Progenitor cell of endocrine pancreas (in vitro differentiated cells): Measurements from ENCODE around the gene DAPL1. TPM values are rescaled to one million over a fixed set of nuclear protein-coding genes. Genes with fewer than 3 reads are reported as not detected.

Experiments
- DNase-seq: peaks from one replicate; pipeline ENCODE4 v3.0.0; 2021; ENCODE audit warnings: low spot score; ENCODE audit not compliant: unreplicated experiment
- H3K27ac Mint-ChIP-seq: 2 replicates; pipeline ENCODE4 v1.8.0; 2021; ENCODE audit warnings: mild to moderate bottlenecking, moderate library complexity, mixed read lengths
- H3K27me3 Mint-ChIP-seq: 2 replicates; pipeline ENCODE4 v1.8.0; 2021; ENCODE audit warnings: mixed read lengths
- H3K36me3 Mint-ChIP-seq: 2 replicates; pipeline ENCODE4 v1.8.0; 2022; ENCODE audit warnings: mixed read lengths; ENCODE audit not compliant: insufficient read depth
- H3K4me1 Mint-ChIP-seq: 2 replicates; pipeline ENCODE4 v1.8.0; 2021; ENCODE audit warnings: low read depth, mixed read lengths
- H3K4me3 Mint-ChIP-seq: 2 replicates; pipeline ENCODE4 v1.8.0; 2021; ENCODE audit warnings: low read depth, mild to moderate bottlenecking, moderate library complexity, mixed read lengths
- H3K9me3 Mint-ChIP-seq: 2 replicates; pipeline ENCODE4 v1.8.0; 2021; ENCODE audit warnings: low read depth, mixed read lengths
- total RNA-seq: library from RNA; stranded (reverse); gene quantifications from 2 replicates; pipeline ENCODE4 v1.2.1, GENCODE V29; 2021
- TF ChIP-seq, protein P1 (sequence below): fragments of 200-600 bp; sonication (generic); IDR thresholded peaks from one replicate; pipeline ENCODE4 v1.5.0; 2021; ENCODE audit warnings: antibody characterized with exemption, mild to moderate bottlenecking; ENCODE audit not compliant: unreplicated experiment

The DAPL1 gene
- total RNA-seq, 1 donor from 2014 or later, result not detected

GRCh38 chr2:158817588-158817987 lies 22.5 kb downstream of the DAPL1 start:
- TF ChIP-seq, protein P1, sequence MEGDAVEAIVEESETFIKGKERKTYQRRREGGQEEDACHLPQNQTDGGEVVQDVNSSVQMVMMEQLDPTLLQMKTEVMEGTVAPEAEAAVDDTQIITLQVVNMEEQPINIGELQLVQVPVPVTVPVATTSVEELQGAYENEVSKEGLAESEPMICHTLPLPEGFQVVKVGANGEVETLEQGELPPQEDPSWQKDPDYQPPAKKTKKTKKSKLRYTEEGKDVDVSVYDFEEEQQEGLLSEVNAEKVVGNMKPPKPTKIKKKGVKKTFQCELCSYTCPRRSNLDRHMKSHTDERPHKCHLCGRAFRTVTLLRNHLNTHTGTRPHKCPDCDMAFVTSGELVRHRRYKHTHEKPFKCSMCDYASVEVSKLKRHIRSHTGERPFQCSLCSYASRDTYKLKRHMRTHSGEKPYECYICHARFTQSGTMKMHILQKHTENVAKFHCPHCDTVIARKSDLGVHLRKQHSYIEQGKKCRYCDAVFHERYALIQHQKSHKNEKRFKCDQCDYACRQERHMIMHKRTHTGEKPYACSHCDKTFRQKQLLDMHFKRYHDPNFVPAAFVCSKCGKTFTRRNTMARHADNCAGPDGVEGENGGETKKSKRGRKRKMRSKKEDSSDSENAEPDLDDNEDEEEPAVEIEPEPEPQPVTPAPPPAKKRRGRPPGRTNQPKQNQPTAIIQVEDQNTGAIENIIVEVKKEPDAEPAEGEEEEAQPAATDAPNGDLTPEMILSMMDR, result no peak
- Mint-ChIP-seq H3K27me3 (peaks cover 19% of the 10 kb centered on the region), H3K27ac (no peak overlapping the region), H3K4me3 (no peak overlapping the region), H3K4me1 (peaks cover 14% of the 10 kb centered on the region), H3K36me3 (no peaks in the 10 kb centered on the region), H3K9me3 (peaks cover 4% of the 10 kb centered on the region)
- DNase-seq, result no peak

DNA sequence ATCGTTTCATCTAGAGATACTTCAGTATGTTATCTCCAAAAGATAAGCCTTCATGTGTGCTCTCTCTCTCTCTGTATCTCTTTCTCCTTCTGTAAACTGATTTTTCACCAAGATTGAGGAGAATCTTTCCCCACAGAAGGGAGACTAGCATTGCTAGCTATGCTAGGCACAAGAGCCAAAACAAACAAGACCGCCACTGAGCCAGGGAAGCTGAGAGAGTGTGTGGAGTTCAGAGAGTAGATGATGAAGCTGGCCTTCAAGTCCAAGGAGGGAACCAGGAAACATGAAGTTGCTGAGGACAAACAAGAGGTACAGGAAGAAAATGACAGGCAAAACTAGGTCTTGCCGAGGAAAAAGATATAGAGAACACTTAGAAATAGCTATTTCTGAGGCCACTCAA lies 23.4 kb downstream of the DAPL1 start:
- DNase-seq, result no peak
- H3K27ac Mint-ChIP-seq, result no peak overlapping the region

GRCh38 chr2:158822193-158822592 lies 27.1 kb downstream of the DAPL1 start:
- Mint-ChIP-seq H3K27ac (no peak overlapping the region), H3K27me3 (peaks cover 18% of the 10 kb centered on the region)
- DNase-seq, result no peak

More for the DNA sequence above, 23.4 kb downstream of the DAPL1 start:
- H3K4me1 Mint-ChIP-seq, result peaks cover 14% of the 10 kb centered on the region
- no peak overlapping the region for H3K4me3 Mint-ChIP-seq
- TF ChIP-seq, protein P1, result no peak
- H3K9me3 Mint-ChIP-seq, result peaks cover 4% of the 10 kb centered on the region
- no peaks in the 10 kb centered on the region for H3K36me3 Mint-ChIP-seq
- peaks cover 19% of the 10 kb centered on the region for H3K27me3 Mint-ChIP-seq

GRCh38 chr2:158823486-158824237 lies 28.5 kb downstream of the DAPL1 start:
- Mint-ChIP-seq H3K4me3 (no peak overlapping the region), H3K4me1 (peaks cover 10% of the 10 kb centered on the region), H3K9me3 (no peaks in the 10 kb centered on the region), H3K36me3 (no peaks in the 10 kb centered on the region), H3K27ac (no peak overlapping the region), H3K27me3 (peaks cover 15% of the 10 kb centered on the region)
- DNase-seq, result no peak
- TF ChIP-seq, protein P1, result no peak

More at GRCh38 chr2:158822193-158822592, 27.1 kb downstream of the DAPL1 start:
- Mint-ChIP-seq H3K36me3 (no peaks in the 10 kb centered on the region), H3K9me3 (no peaks in the 10 kb centered on the region), H3K4me1 (peaks cover 9% of the 10 kb centered on the region), H3K4me3 (no peak overlapping the region)
- TF ChIP-seq, protein P1, result no peak

DNA sequence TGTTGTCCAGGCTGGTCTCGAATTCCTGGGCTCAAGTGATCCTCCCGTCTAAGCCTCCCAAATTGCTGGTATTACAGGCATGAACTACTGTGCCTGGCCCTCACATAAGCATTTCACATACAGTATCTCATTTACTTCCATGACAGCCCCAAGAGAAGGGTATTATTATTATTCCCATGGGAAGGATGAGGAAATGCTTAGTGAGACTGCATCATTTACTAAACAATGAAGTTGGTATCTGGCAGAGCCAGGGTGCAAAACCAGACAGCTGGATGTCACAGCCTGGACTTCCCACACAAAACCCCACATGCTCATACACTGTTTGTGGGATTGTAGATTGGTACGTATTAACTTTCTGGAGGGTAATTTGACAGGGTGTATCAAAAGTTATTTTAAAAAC lies 29.9 kb downstream of the DAPL1 start:
- H3K27me3 Mint-ChIP-seq, result peaks cover 15% of the 10 kb centered on the region
- TF ChIP-seq, protein P1, result no peak
- no peak overlapping the region for H3K27ac Mint-ChIP-seq
- H3K4me3 Mint-ChIP-seq, result no peak overlapping the region
- DNase-seq, result no peak
- no peaks in the 10 kb centered on the region for H3K36me3 Mint-ChIP-seq
- H3K9me3 Mint-ChIP-seq, result no peaks in the 10 kb centered on the region
- H3K4me1 Mint-ChIP-seq, result peaks cover 14% of the 10 kb centered on the region
